Esophagus squamous epithelium (tissue), 5 donors: Measurements from ENCODE around the gene FRS3. TPM values are rescaled to one million over a fixed set of nuclear protein-coding genes. Genes with fewer than 3 reads are reported as not detected.

Source experiments
- DNase-seq: peaks from one replicate; lab custom pipeline; 2025; lab: John Stamatoyannopoulos, UW
- H3K27ac ChIP-seq, 4 donors: fragments of 200-600 bp; sonication (generic); one replicate each; pipeline ENCODE4 v1.5.1; 2016 to 2019; ENCODE audit warnings: mild to moderate bottlenecking in 1 of 4
- H3K27me3 ChIP-seq, 4 donors: fragments of 200-600 bp; sonication (generic); 1 replicate in 3 of 4; 2 replicates in 1 of 4; pipeline versions ENCODE4 v1.5.1 to v1.6.0; 2017 to 2021; ENCODE audit warnings: antibody characterized with exemption in 1 of 4
- H3K36me3 ChIP-seq, 3 donors: fragments of 200-600 bp; sonication (generic); one replicate each; pipeline ENCODE4 v1.5.1; 2016 to 2019
- H3K4me1 ChIP-seq, 3 donors: fragments of 200-600 bp; sonication (generic); one replicate each; pipeline ENCODE4 v1.5.1; 2017 to 2019
- H3K4me3 ChIP-seq, 4 donors: fragments of 200-600 bp; sonication (generic); 1 replicate in 3 of 4; 2 replicates in 1 of 4; pipeline ENCODE4 v1.5.1; 2016 to 2019; ENCODE audit warnings: mild to moderate bottlenecking in 2 of 4, moderate library complexity in 1 of 4
- H3K9me3 ChIP-seq, 3 donors: fragments of 200-600 bp; sonication (generic); one replicate each; pipeline ENCODE4 v1.5.1; 2016 to 2019
- POLR2A ChIP-seq, 4 donors: fragments of 450-650 bp; IDR thresholded peaks; one replicate each; pipeline ENCODE4 v1.6.1; 2017; ENCODE audit warnings: antibody characterized with exemption in 4 of 4, mild to moderate bottlenecking in 4 of 4, moderate library complexity in 3 of 4
- WGBS, 2 donors: methylation state at CpG; one replicate each; pipeline ENCODE4 v1.1.5; 2018; 5-methylcytosine and 5-hydroxymethylcytosine counted together
- intact Hi-C: fragments of 100-400 bp; cut with DNase I; formaldehyde crosslinking; loops from one replicate; pipeline ENCODE4 v1.15.0; 2022
- total RNA-seq, 4 donors: library from RNA; depleted of rRNA; stranded (reverse); fragments of >200 nt; gene quantifications; one replicate each; pipeline ENCODE4 v1.1.0, GENCODE V29; 2016
- TF ChIP-seq, protein P1 (sequence below), 6 experiments: fragments of 450-650 bp in 4 of 6; fragments of 200-600 bp in 2 of 6; sonication (generic) in 2 of 6; IDR thresholded peaks; one replicate each; pipeline ENCODE4 v1.5.1; 2016 to 2019; ENCODE audit warnings: antibody characterized with exemption in 6 of 6, mild to moderate bottlenecking in 4 of 6, moderate library complexity in 4 of 6
- donor health status: DM: yes; HTN: yes; CAD: no.

Gene FRS3
- total RNA-seq, 4 donors from 2014 or later, result 0.31 to 5.5 (median 1.5) TPM

- WGBS, 2 donors, result 42 to 73% methylated on average over 4 to 9 of the region's 13 CpGs
- H3K9me3 ChIP-seq, result no peaks in the 10 kb centered on the region
- intact Hi-C loops, result no loop called here
- peaks cover 0 to 14% (median 0%) of the 10 kb centered on the region in 3 donors for H3K36me3 ChIP-seq
- DNase-seq, result no peak
- no peaks in the 10 kb centered on the region for H3K27me3 ChIP-seq
- TF ChIP-seq POLR2A (IDR thresholded peaks at IDR 0.05), result no peak
- TF ChIP-seq, protein P1, sequence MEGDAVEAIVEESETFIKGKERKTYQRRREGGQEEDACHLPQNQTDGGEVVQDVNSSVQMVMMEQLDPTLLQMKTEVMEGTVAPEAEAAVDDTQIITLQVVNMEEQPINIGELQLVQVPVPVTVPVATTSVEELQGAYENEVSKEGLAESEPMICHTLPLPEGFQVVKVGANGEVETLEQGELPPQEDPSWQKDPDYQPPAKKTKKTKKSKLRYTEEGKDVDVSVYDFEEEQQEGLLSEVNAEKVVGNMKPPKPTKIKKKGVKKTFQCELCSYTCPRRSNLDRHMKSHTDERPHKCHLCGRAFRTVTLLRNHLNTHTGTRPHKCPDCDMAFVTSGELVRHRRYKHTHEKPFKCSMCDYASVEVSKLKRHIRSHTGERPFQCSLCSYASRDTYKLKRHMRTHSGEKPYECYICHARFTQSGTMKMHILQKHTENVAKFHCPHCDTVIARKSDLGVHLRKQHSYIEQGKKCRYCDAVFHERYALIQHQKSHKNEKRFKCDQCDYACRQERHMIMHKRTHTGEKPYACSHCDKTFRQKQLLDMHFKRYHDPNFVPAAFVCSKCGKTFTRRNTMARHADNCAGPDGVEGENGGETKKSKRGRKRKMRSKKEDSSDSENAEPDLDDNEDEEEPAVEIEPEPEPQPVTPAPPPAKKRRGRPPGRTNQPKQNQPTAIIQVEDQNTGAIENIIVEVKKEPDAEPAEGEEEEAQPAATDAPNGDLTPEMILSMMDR (IDR thresholded peaks at IDR 0.05), result peak in 1 of 6 experiments; percentile 6
- peak overlapping the region in 1 of 4 donors; percentile 78 for H3K27ac ChIP-seq
- H3K4me3 ChIP-seq, result no peak overlapping the region
- H3K4me1 ChIP-seq, result peaks cover 22 to 83% (median 29%) of the 10 kb centered on the region in 3 donors
Observed at GRCh38 chr6:41724586-41725501, 54.9 kb downstream of the FRS3 start.

- no peaks in the 10 kb centered on the region for H3K9me3 ChIP-seq
- no peaks in the 10 kb centered on the region for H3K27me3 ChIP-seq
- no peak overlapping the region for H3K4me3 ChIP-seq
- no peak for DNase-seq
- intact Hi-C loops, result no loop called here
- peaks cover 0 to 8% (median 0%) of the 10 kb centered on the region in 3 donors for H3K36me3 ChIP-seq
- peak overlapping the region in 3 of 4 donors; percentile 74 to 82 (median 78) for H3K27ac ChIP-seq
- peaks cover 22 to 81% (median 33%) of the 10 kb centered on the region in 3 donors for H3K4me1 ChIP-seq
- no peak for TF ChIP-seq POLR2A (IDR thresholded peaks at IDR 0.05)
- TF ChIP-seq, protein P1 (IDR thresholded peaks at IDR 0.05), result no peak
- WGBS, 2 donors, result 69% methylated on average over 6 to 7 of the region's 7 CpGs
Observed at GRCh38 chr6:41724228-41724580, 55.5 kb downstream of the FRS3 start.

DNA sequence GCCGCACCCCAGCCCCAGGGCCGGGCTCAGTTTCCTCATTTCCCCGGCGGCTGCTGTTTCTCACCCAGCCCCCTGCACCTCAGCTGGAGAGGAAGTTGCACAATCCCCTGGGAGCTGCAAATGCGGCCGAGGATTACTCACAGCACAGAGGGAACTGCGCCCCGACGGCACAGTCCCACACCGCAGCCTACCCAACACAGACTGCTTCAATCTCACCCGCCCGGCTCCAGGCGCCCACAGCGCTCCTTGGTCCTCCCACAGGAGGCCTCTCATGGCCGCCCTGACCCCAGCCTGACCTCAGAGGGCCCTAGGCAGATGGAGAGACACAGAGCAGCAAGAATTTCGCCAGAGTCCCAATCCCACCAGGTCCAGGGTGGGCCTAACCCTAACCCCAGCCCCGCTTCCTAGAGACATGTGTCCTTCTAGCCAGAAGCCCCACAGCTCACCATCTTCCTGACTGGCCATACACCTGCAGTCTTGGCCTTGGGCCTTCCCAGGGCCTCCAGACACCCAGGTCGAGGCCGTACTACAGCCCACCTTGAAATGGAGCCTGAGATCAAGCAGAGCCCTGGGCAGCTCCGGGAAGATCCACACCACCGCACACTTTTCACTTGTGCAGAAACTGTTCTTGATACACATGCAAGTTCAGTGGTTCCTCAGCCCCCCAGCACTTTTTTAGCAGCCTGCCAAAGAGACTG is 56.0 kb downstream of the FRS3 start:
- intact Hi-C loops, result no loop called here
- Histone ChIP-seq H3K9me3 (no peaks in the 10 kb centered on the region), H3K4me1 (peaks cover 22 to 81% (median 38%) of the 10 kb centered on the region in 3 donors)

DNA sequence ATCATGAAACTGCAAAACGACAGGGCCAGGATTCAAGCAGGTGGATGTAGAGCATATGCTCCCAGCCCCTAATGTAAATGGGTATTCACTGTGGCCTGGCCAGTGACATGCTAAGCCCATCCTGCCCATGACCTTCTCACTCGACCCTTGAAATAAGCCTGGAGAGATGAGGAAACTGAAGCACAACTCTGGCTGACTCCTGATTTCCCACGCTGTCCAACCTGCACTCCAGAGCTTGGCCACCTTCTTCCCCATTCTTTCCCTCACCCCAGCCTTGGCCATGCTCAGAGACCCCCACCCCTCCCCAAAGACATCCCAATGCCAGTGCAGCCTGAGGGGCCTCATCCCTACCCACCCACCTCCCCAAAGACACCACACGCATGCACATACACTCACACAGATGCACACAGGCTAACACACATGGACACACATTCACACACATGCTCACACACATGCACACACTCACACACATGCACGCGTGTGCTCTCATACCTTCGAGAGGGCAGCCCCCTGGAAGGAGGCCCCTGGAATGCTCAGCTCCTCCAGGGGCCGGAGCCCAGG is 56.7 kb downstream of the FRS3 start:
- intact Hi-C loops, result no loop called here

More for the DNA sequence above, 56.0 kb downstream of the FRS3 start:
- Histone ChIP-seq H3K4me3 (peak overlapping the region in 1 of 4 donors; percentile 38), H3K27me3 (no peaks in the 10 kb centered on the region), H3K36me3 (peaks cover 0 to 8% (median 0%) of the 10 kb centered on the region in 3 donors), H3K27ac (peak overlapping the region; percentile 63 to 82 (median 76))
- WGBS, 2 donors, result 33 to 61% methylated on average over 3 of the region's 21 CpGs
- DNase-seq, result peak; percentile 61
- TF ChIP-seq, protein P1 (IDR thresholded peaks at IDR 0.05), result peak in 1 of 6 experiments; percentile 35
- TF ChIP-seq POLR2A (IDR thresholded peaks at IDR 0.05), result peak in 1 of 4 donors; percentile 51

More for the DNA sequence above, 56.7 kb downstream of the FRS3 start:
- H3K36me3 ChIP-seq, result peaks cover 0 to 7% (median 0%) of the 10 kb centered on the region in 3 donors
- H3K27ac ChIP-seq, result peak overlapping the region; percentile 63 to 82 (median 76)
- peaks cover 28 to 81% (median 40%) of the 10 kb centered on the region in 3 donors for H3K4me1 ChIP-seq
- H3K4me3 ChIP-seq, result peak overlapping the region in 1 of 4 donors; percentile 38
- H3K27me3 ChIP-seq, result no peaks in the 10 kb centered on the region
- H3K9me3 ChIP-seq, result no peaks in the 10 kb centered on the region
- WGBS, 2 donors, result 51 to 53% methylated on average over 3 to 4 of the region's 8 CpGs
- TF ChIP-seq, protein P1 (IDR thresholded peaks at IDR 0.05), result no peak
- no peak for TF ChIP-seq POLR2A (IDR thresholded peaks at IDR 0.05)
- DNase-seq, result no peak
